H1 (cell line): Measurements from ENCODE around the gene UBR7. TPM values are rescaled to one million over a fixed set of nuclear protein-coding genes. Genes with fewer than 3 reads are reported as not detected.

ENCODE experiments used
- CTCF ChIA-PET: fragments of 300-600 bp; sonication (Branson Sonifier 250); formaldehyde crosslinking; loops from one replicate; lab custom pipeline; 2021; ENCODE audit not compliant: partially characterized antibody; lab: Charles Lee
- POLR2A ChIA-PET: fragments of 300-600 bp; sonication (Branson Sonifier 250); formaldehyde crosslinking; loops from one replicate; lab custom pipeline; 2021; ENCODE audit warnings: inconsistent platforms; ENCODE audit not compliant: partially characterized antibody; lab: Charles Lee
- DNase-seq, 2 experiments: peaks; one replicate each; pipeline versions ENCODE4 v3.0.0 to v3.0.0-alpha.2; 2010 to 2022; ENCODE audit warnings: low spot score in 2 of 2, low read depth in 1 of 2, mixed read lengths in 1 of 2
- FAIRE-seq: peaks from 2 replicates; lab custom pipeline; 2011; peaks lifted over from hg19 to GRCh38; lab: Jason Lieb, UNC
- H2AFZ ChIP-seq: 2 replicates; pipeline ENCODE4 v1.8.1; 2012; ENCODE audit warnings: low read length, inconsistent platforms
- H2AK5ac ChIP-seq: 2 replicates; pipeline ENCODE4 v1.6.1; 2013; ENCODE audit warnings: low read depth, low read length
- H2BK120ac ChIP-seq: replicated peaks from 2 replicates; pipeline ENCODE3; 2013; ENCODE audit warnings: low read depth, low read length, inconsistent platforms
- H2BK12ac ChIP-seq: 2 replicates; pipeline ENCODE4 v1.6.1; 2013; ENCODE audit warnings: low read depth, low read length
- H2BK15ac ChIP-seq: 2 replicates; pipeline ENCODE4 v1.6.1; 2013; ENCODE audit warnings: low read length
- H2BK20ac ChIP-seq: 2 replicates; pipeline ENCODE4 v1.6.1; 2013; ENCODE audit warnings: low read length
- H2BK5ac ChIP-seq: 2 replicates; pipeline ENCODE4 v1.6.1; 2013; ENCODE audit warnings: low read depth, low read length
- H3K14ac ChIP-seq: 2 replicates; pipeline ENCODE4 v1.6.1; 2013; ENCODE audit warnings: inconsistent platforms; ENCODE audit not compliant: insufficient read length
- H3K18ac ChIP-seq: 2 replicates; pipeline ENCODE4 v1.6.1; 2013; ENCODE audit warnings: low read length; ENCODE audit errors: extremely low read depth
- H3K23ac ChIP-seq: 2 replicates; pipeline ENCODE4 v1.6.1; 2013; ENCODE audit warnings: inconsistent platforms; ENCODE audit not compliant: insufficient read length
- H3K23me2 ChIP-seq: 2 replicates; pipeline ENCODE4 v1.6.1; 2013; ENCODE audit warnings: low read depth, low read length
- H3K27ac ChIP-seq: 2 replicates; pipeline ENCODE4 v1.6.1; 2011; ENCODE audit warnings: low read depth, low read length, inconsistent platforms
- H3K27me3 ChIP-seq, 4 experiments: replicated peaks in 1 of 4; 1 replicate in 1 of 4; 2 replicates in 3 of 4; pipeline versions ENCODE4 v1.6.1 to v1.8.1; 2011 to 2013; ENCODE audit warnings: low read length in 3 of 4, mild to moderate bottlenecking in 3 of 4, inconsistent platforms in 2 of 4, mixed read lengths in 2 of 4, moderate library complexity in 1 of 4; ENCODE audit not compliant: control insufficient read depth in 3 of 4, insufficient read depth in 3 of 4; ENCODE audit errors: extremely low read depth in 1 of 4
- H3K36me3 ChIP-seq, 4 experiments: 2 replicates each; pipeline versions ENCODE4 v1.6.1 to v1.8.1; 2011 to 2013; ENCODE audit warnings: mild to moderate bottlenecking in 4 of 4, low read length in 3 of 4, moderate library complexity in 2 of 4, control low read depth in 1 of 4, inconsistent platforms in 1 of 4; ENCODE audit not compliant: insufficient read depth in 4 of 4, control insufficient read depth in 2 of 4
- H3K4ac ChIP-seq: replicated peaks from 2 replicates; pipeline ENCODE3; 2013; ENCODE audit warnings: low read length, low read depth, mixed read lengths, inconsistent platforms; ENCODE audit not compliant: insufficient read length
- H3K4me1 ChIP-seq, 4 experiments: replicated peaks in 1 of 4; 1 replicate in 1 of 4; 2 replicates in 3 of 4; pipeline versions ENCODE4 v1.6.1 to v1.8.1; 2011 to 2013; ENCODE audit warnings: low read length in 3 of 4, inconsistent platforms in 2 of 4, mixed read lengths in 1 of 4; ENCODE audit not compliant: insufficient read depth in 4 of 4, control insufficient read depth in 3 of 4
- H3K4me2 ChIP-seq, 2 experiments: 2 replicates each; pipeline versions ENCODE4 v1.6.1 to v1.8.1; 2011 to 2013; ENCODE audit warnings: low read depth in 2 of 2, low read length in 2 of 2, control low read depth in 1 of 2, inconsistent platforms in 1 of 2, mild to moderate bottlenecking in 1 of 2; ENCODE audit not compliant: insufficient read depth in 1 of 2
- H3K4me3 ChIP-seq, 4 experiments: fragments of 200-600, 300-600 bp in 1 of 4; sonication (generic), shearing (Covaris generic), sonication (Bioruptor Twin) in 1 of 4; 2 replicates each; pipeline versions ENCODE4 v1.5.1 to v1.8.1; 2011 to 2016; ENCODE audit warnings: low read length in 4 of 4, low read depth in 3 of 4, control low read depth in 2 of 4, inconsistent platforms in 2 of 4, mild to moderate bottlenecking in 2 of 4, mixed read lengths in 1 of 4, moderate library complexity in 1 of 4; ENCODE audit not compliant: insufficient read depth in 2 of 4; ENCODE audit errors: extremely low read depth in 1 of 4
- H3K56ac ChIP-seq: replicated peaks from 2 replicates; pipeline ENCODE3; 2013; ENCODE audit warnings: low read depth, mild to moderate bottlenecking, mixed read lengths, low read length, inconsistent platforms; ENCODE audit not compliant: insufficient read length
- H3K79me1 ChIP-seq: 2 replicates; pipeline ENCODE4 v1.6.1; 2013; ENCODE audit warnings: low read depth, low read length, control low read depth
- H3K79me2 ChIP-seq, 2 experiments: 2 replicates each; pipeline versions ENCODE4 v1.6.1 to v1.8.1; 2012 to 2013; ENCODE audit warnings: low read length in 2 of 2, mild to moderate bottlenecking in 2 of 2, inconsistent platforms in 1 of 2; ENCODE audit not compliant: insufficient read depth in 2 of 2, control insufficient read depth in 1 of 2
- H3K9ac ChIP-seq, 4 experiments: replicated peaks in 1 of 4; 1 replicate in 1 of 4; 2 replicates in 3 of 4; pipeline versions ENCODE4 v1.6.1 to v1.8.1; 2011 to 2013; ENCODE audit warnings: low read depth in 3 of 4, low read length in 3 of 4, control low read depth in 2 of 4, mild to moderate bottlenecking in 2 of 4, moderate library complexity in 2 of 4, inconsistent platforms in 1 of 4; ENCODE audit errors: extremely low read depth in 1 of 4
- H3K9me3 ChIP-seq, 2 experiments: 2 replicates each; pipeline versions ENCODE4 v1.6.1 to v1.8.1; 2012 to 2013; ENCODE audit warnings: mild to moderate bottlenecking in 2 of 2, moderate library complexity in 2 of 2, control low read depth in 1 of 2, inconsistent platforms in 1 of 2, low read depth in 1 of 2, low read length in 1 of 2, mixed read lengths in 1 of 2; ENCODE audit not compliant: insufficient read depth in 2 of 2
- H4K20me1 ChIP-seq, 2 experiments: replicated peaks in 1 of 2; 2 replicates each; pipeline versions ENCODE3 to v1.8.1; 2011 to 2013; ENCODE audit warnings: inconsistent platforms in 2 of 2, low read length in 2 of 2, mild to moderate bottlenecking in 1 of 2; ENCODE audit not compliant: insufficient read depth in 2 of 2, control insufficient read depth in 1 of 2
- H4K5ac ChIP-seq: 2 replicates; pipeline ENCODE4 v1.6.1; 2013; ENCODE audit warnings: low read length, low read depth, mixed read lengths, inconsistent platforms; ENCODE audit not compliant: insufficient read length
- H4K8ac ChIP-seq: 2 replicates; pipeline ENCODE4 v1.8.0; 2013; ENCODE audit warnings: mild to moderate bottlenecking, moderate library complexity, low read length, inconsistent platforms; ENCODE audit not compliant: insufficient read depth; ENCODE audit errors: extremely low read depth
- H4K91ac ChIP-seq: replicated peaks from 2 replicates; pipeline ENCODE3; 2013; ENCODE audit warnings: low read length, mixed read lengths, inconsistent platforms; ENCODE audit not compliant: insufficient read length
- ASH2L ChIP-seq: fragments of 200-600, 300-600 bp; sonication (generic); IDR thresholded peaks from one replicate; pipeline ENCODE4 v1.7.1; 2017; ENCODE audit warnings: low read length
- EP300 ChIP-seq, 2 experiments: IDR thresholded peaks; 1 replicate in 1 of 2; 2 replicates in 1 of 2; pipeline ENCODE4 v1.6.1; 2011 to 2012; ENCODE audit warnings: low read depth in 2 of 2, low read length in 2 of 2, mild to moderate bottlenecking in 2 of 2, borderline replicate concordance in 1 of 2, inconsistent platforms in 1 of 2, moderate library complexity in 1 of 2
- GTF2F1 ChIP-seq: IDR thresholded peaks from 2 replicates; pipeline ENCODE4 v1.6.1; 2012; ENCODE audit warnings: low read depth, low read length, improper control_type of control experiment, borderline replicate concordance
- HDAC2 ChIP-seq, 2 experiments: fragments of 300-600 bp in 1 of 2; sonication (generic) in 1 of 2; IDR thresholded peaks; 2 replicates each; pipeline ENCODE4 v1.6.1; 2011 to 2012; ENCODE audit warnings: low read depth in 2 of 2, low read length in 2 of 2, mild to moderate bottlenecking in 2 of 2, moderate library complexity in 2 of 2, borderline replicate concordance in 1 of 2, inconsistent platforms in 1 of 2
- NRF1 ChIP-seq: IDR thresholded peaks from 2 replicates; pipeline ENCODE4 v1.6.1; 2011; ENCODE audit warnings: mild to moderate bottlenecking, low read depth, low read length, improper control_type of control experiment
- PHF8 ChIP-seq: fragments of 200-600 bp; sonication (generic); conservative IDR thresholded peaks from 2 replicates; pipeline ENCODE4 v1.7.1; 2012; ENCODE audit warnings: low read depth, mild to moderate bottlenecking, inconsistent platforms, low read length, moderate library complexity
- POLR2A ChIP-seq, 2 experiments: IDR thresholded peaks; 1 replicate in 1 of 2; 2 replicates in 1 of 2; pipeline ENCODE4 v1.6.1; 2011; ENCODE audit warnings: low read depth in 2 of 2, low read length in 2 of 2, mild to moderate bottlenecking in 2 of 2; ENCODE audit errors: control extremely low read depth in 1 of 2
- RBBP5 ChIP-seq: IDR thresholded peaks from 2 replicates; pipeline ENCODE4 v1.7.1; 2012; ENCODE audit warnings: low read depth, mild to moderate bottlenecking, inconsistent platforms, low read length, moderate library complexity, borderline replicate concordance
- SAP30 ChIP-seq: fragments of 300-600 bp; sonication (generic); IDR thresholded peaks from 2 replicates; pipeline ENCODE4 v1.7.1; 2012; ENCODE audit warnings: low read length, moderate library complexity, mild to moderate bottlenecking, inconsistent platforms; ENCODE audit not compliant: insufficient read depth, insufficient replicate concordance
- TEAD4 ChIP-seq: IDR thresholded peaks from 2 replicates; pipeline ENCODE4 v1.6.1; 2012; ENCODE audit warnings: low read depth, low read length, inconsistent platforms, mixed read lengths
- ZNF274 ChIP-seq: IDR thresholded peaks from 2 replicates; pipeline ENCODE4 v1.7.0; 2012; ENCODE audit warnings: low read length, borderline replicate concordance; ENCODE audit errors: extremely low read depth
- WGBS, 2 experiments: shearing (Covaris generic) in 1 of 2; methylation state at CpG; one replicate each; pipeline versions ENCODE4 v1.1.6 to v1.1.7; 2013 to 2015; ENCODE audit warnings: low lambda C conversion rate in 2 of 2, mixed read lengths in 2 of 2, inconsistent platforms in 1 of 2, low coverage in 1 of 2, missing lambda C conversion rate in 1 of 2; ENCODE audit not compliant: insufficient replicate concordance in 2 of 2, insufficient coverage in 1 of 2, insufficient read length in 1 of 2; ENCODE audit errors: extremely low coverage in 1 of 2, missing lambda C conversion rate in 1 of 2; 5-methylcytosine and 5-hydroxymethylcytosine counted together
- polyA plus RNA-seq, 7 experiments: library from polyadenylated mRNA; depleted of rRNA in 3 of 7; stranded (reverse) in 5 of 7; unstranded in 2 of 7; fragments of >200 nt in 5 of 7; fragments of 200-250 nt in 2 of 7; gene quantifications; 1 replicate in 5 of 7; 2 replicates in 1 of 7; 4 replicates in 1 of 7; pipeline versions ENCODE4 v1.2.1 to v1.2.3, GENCODE V29; 2011 to 2013; ENCODE audit warnings: missing spikeins in 2 of 7, mixed read lengths in 2 of 7
- total RNA-seq: library from RNA; stranded (reverse); fragmentation: NEBNext Ultra II Directional; extraction: Animal tissue kit (Norgen Biotek cat#: 25700); gene quantifications from 2 replicates; pipeline ENCODE4 v1.2.1, GENCODE V29; 2021

The UBR7 gene
- total and polyA plus RNA-seq, 2 of the 8 experiments (the other 6 are each of a cell fraction or from before 2014, with no cell fraction given) = 20.1 to 28.4 TPM

DNA sequence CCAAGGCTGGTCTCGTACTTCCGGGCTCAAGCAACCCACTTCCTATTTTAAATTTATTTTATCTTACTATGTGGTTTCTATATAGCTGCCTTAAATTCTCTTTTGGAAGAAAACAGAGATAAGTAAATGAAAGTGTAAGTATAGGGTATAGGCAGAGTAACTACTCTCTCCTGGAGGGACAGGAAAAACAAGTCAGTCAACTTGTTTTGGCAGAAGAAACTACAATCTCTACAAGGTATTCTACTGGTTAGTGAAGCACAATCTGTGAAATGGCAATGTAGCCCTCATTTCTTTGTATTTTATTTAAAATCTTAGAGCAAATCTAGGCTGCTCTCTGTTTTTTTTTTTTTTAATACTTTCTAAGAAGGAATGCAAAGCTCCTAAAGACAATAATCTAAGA is 55.4 kb downstream of the UBR7 start:
- H3K79me1 ChIP-seq = peaks cover 2% of the 10 kb centered on the region; the same call in 1 of the 2 replicates
- no peak overlapping the region for H2BK15ac ChIP-seq
- no peak overlapping the region for H4K5ac ChIP-seq
- ChIA-PET CTCF (no interaction called here), POLR2A (no interaction called here)
- no peaks in the 10 kb centered on the region for H3K27me3 ChIP-seq
- no peak overlapping the region for H4K8ac ChIP-seq
- H3K4me3 ChIP-seq = no peak overlapping the region
- H2AK5ac ChIP-seq = no peak overlapping the region
- H3K9ac ChIP-seq = no peak overlapping the region
- no peak overlapping the region for H3K4me2 ChIP-seq
- no peaks in the 10 kb centered on the region for H3K4me1 ChIP-seq
- FAIRE-seq = no peak
- DNase-seq = no peak
- no peak overlapping the region for H3K27ac ChIP-seq
- WGBS, 2 experiments = 100% methylated on average over 2 of the region's 2 CpGs; no CpG with 5 or more reads in 1 of the 2 experiments
- no peaks in the 10 kb centered on the region for H4K20me1 ChIP-seq
- H3K23me2 ChIP-seq = no peaks in the 10 kb centered on the region; the same call in 1 of the 2 replicates
- H3K79me2 ChIP-seq = peaks cover 0 to 2% of the 10 kb centered on the region in 2 experiments; a peak in 1 of 4 replicates
- peaks cover 0 to 14% (median 3%) of the 10 kb centered on the region in 4 experiments; a peak in 5 of 8 replicates for H3K36me3 ChIP-seq
- H3K56ac ChIP-seq = no peak overlapping the region
- H3K9me3 ChIP-seq = no peaks in the 10 kb centered on the region
- no peak overlapping the region for H2BK20ac ChIP-seq
- no peak overlapping the region for H3K23ac ChIP-seq
- no peak overlapping the region for H2BK5ac ChIP-seq
- H3K18ac ChIP-seq = no peak overlapping the region
- no peak overlapping the region for H3K4ac ChIP-seq
- H2BK12ac ChIP-seq = no peak overlapping the region
- no peak overlapping the region for H3K14ac ChIP-seq
- no peak overlapping the region for H2AFZ ChIP-seq
- H2BK120ac ChIP-seq = no peak overlapping the region
- H4K91ac ChIP-seq = no peak overlapping the region
- TF ChIP-seq SAP30 = no peak
- TF ChIP-seq EP300 (IDR thresholded peaks at IDR 0.05; ENCODE audit: borderline replicate concordance in 1 of 2, low read depth in 2 of 2, low read length in 2 of 2) = no peak
- no peak for TF ChIP-seq RBBP5
- no peak for TF ChIP-seq PHF8
- no peak for TF ChIP-seq ZNF274
- TF ChIP-seq NRF1 = no peak
- no peak for TF ChIP-seq GTF2F1
- TF ChIP-seq TEAD4 = no peak
- TF ChIP-seq POLR2A (IDR thresholded peaks at IDR 0.05; ENCODE audit: control extremely low read depth in 1 of 2, low read depth in 2 of 2, low read length in 2 of 2) = no peak
- TF ChIP-seq ASH2L = no peak
- TF ChIP-seq HDAC2 (IDR thresholded peaks at IDR 0.05; ENCODE audit: borderline replicate concordance in 1 of 2, low read depth in 2 of 2, low read length in 2 of 2) = no peak
